GM18858 (cell line): ENCODE measurements around the gene BTBD7.
A peak's percentile ranks its signal among the peaks of the same experiment; 100 is the strongest.
"Not testable (repeated sequence)": the region's sequence is repeated elsewhere in the genome, so short reads cannot be mapped to it uniquely, and the experiment has no call there.

ENCODE experiments used
- ATAC-seq: cut with Tn5 transposase; IDR thresholded peaks from one replicate; pipeline ENCODE4 v1.9.1; 2021; ENCODE audit not compliant: unreplicated experiment

Gene BTBD7, protein sequence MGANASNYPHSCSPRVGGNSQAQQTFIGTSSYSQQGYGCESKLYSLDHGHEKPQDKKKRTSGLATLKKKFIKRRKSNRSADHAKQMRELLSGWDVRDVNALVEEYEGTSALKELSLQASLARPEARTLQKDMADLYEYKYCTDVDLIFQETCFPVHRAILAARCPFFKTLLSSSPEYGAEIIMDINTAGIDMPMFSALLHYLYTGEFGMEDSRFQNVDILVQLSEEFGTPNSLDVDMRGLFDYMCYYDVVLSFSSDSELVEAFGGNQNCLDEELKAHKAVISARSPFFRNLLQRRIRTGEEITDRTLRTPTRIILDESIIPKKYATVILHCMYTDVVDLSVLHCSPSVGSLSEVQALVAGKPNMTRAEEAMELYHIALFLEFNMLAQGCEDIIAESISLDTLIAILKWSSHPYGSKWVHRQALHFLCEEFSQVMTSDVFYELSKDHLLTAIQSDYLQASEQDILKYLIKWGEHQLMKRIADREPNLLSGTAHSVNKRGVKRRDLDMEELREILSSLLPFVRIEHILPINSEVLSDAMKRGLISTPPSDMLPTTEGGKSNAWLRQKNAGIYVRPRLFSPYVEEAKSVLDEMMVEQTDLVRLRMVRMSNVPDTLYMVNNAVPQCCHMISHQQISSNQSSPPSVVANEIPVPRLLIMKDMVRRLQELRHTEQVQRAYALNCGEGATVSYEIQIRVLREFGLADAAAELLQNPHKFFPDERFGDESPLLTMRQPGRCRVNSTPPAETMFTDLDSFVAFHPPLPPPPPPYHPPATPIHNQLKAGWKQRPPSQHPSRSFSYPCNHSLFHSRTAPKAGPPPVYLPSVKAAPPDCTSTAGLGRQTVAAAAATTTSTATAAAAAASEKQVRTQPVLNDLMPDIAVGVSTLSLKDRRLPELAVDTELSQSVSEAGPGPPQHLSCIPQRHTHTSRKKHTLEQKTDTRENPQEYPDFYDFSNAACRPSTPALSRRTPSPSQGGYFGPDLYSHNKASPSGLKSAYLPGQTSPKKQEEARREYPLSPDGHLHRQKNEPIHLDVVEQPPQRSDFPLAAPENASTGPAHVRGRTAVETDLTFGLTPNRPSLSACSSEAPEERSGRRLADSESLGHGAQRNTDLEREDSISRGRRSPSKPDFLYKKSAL

DNA sequence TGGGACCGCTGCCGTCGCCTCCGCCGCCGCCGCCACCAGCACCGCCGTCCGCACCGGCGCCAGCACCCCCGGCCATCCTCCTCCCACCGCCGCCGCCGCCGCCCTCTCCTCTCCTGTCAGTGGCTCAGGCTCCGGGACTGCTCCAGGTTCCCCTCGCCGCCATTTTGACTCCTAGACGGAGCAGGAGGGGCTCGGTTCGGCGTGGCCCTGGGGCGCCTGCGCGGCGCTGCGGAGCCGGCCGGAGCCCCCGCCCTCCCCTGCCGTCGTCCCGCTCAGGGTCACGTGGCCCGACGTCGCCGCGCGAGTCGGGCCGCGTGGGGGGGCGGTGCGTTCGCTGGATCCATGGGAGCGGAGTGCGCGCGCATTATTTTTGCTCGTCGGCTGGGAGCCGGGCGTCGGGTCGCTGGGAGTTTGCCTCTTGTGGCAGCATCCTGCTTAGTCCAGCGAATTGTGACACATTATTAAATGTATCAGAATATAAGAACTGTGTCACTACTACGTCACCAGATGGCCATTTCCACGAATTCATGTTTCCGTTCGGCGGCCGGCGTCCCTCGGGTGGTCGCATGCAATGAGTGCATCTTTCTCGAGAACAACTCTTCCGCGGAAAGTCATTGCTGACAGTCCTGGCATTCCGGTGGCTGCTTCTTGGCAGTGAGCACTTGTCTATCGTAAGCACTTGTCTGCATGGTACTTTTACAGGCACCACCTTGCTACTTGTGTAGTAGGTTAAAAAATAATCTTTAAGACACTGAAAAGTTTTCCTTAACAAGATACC is at the start of gene BTBD7:
Gene BTBD7 (minus strand): TSS at position 184 of the 778 bp plus-strand sequence. CDS start 36,985 bp downstream, outside the sequence.
- ATAC-seq, result peak; percentile 57

DNA sequence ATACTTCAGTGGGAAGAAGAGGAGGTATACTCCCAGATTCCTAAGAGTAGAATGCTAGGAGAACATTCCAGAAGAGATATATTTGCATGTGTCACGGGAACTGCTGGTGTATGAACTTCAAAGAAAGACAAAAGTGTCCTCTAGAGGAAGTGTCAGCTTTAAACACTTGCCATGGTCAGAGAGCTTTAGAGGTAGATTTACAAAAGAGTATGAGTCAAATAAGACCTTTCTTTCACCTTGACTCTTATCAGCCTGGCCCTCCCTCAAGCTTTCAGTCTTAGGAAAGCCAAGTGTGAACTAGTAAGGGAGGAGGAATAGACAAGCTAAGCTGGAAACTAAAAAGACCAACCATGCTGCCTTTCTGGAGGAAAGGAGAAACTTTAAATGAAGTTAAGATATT is 48.8 kb upstream of the BTBD7 start:
- peak; percentile 60 for ATAC-seq

DNA sequence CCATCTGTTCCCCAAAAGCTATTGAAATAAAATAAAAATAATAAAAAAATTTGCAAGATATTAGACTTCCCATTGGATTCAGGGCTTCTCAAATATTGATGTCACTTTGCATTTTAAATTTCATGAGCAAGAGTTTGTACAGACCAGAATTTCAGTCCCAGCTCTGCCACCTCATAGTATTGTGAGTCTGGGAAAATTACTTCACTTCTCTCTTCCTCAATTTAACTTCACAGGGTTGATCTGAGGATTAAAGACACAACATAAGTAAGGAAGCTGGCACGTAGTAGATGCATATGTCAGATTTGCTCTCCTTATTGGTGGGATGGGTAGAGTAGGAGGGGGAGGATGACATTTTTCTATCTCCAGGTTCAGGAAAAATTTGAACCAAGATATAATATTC is 47.0 kb upstream of the BTBD7 start:
- ATAC-seq, result no peak

DNA sequence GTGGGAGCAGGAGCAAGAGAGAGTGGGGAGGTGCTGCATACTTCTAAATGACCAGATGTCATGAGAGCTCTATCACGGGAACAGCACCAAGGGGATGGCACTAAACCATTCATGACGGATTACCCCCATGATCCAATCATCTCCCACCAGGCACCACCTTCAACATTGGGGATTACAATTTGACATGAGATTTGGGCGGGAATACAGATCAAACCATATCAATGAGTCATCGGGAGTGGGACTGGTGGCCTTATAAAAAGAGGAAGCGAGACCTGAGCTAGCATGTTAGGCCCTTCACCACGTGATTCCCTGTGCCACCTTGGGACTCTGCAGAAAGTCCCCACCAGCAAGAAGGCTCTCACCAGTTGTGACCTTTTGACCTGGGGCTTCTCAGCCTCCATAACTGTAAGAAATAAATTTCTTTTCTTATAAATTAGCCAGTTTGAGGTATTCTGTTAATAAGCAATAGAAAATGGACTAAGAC is 42.9 kb upstream of the BTBD7 start:
- ATAC-seq, result peak; percentile 89

DNA sequence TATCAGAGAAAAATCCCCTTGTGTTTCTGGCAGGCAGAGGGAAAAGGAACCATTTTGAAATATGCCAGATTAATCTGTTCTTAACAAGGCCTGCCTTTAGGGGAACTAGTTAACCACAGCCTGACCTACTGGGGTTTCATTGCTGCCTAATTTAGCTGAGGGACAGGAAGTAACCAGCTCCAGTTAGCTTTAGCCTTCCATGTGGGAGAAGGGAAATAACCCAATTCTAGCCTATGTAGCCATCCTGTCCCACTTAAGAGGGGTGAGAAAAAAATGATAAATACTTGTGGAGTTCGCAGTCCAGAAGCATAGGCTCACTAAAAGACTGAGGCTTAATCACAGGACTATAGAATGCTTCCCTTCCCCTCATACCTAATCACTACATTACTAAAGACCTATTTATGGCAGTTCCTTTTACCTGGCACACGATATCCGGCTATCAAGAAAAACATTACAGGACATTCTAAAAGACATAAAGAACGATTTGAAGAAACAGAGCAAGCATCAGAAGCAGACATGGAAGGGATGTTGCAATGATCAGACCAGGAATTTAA is 37.0 kb upstream of the BTBD7 start:
- ATAC-seq, result peak; percentile 72

DNA sequence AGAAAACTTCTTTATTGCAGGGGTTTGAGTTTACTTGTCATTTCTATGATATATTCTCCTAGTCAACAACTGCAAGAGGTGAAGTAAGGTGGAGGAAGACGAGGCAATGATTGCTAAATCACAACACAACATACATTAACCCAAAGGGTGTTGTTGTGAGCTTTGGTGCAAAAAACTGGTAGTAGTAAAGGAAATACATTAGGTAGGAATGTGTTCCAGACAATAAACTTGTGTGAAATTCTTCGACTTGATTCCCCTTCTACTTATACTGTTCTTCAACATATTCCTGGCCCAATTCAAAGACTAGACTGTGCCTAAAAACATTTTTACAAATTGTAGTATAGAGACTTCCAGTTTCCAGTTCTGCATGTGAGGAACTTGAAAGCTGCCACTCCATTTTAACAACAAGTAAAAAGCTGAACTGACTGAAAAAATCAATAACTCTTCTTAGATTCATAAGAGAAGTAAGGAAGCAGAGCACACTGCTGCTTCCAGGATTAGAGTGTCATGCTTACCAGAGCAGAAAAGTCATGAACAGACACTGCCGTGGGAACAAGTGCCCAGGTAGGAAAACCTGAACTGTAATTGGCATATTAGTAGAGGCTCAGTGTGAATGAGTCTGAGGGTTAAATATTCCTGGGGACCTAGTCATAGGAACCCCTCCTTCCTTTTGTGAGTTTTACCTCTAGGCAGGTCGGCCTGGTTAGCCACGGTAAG is 36.3 kb upstream of the BTBD7 start:
- no peak for ATAC-seq

DNA sequence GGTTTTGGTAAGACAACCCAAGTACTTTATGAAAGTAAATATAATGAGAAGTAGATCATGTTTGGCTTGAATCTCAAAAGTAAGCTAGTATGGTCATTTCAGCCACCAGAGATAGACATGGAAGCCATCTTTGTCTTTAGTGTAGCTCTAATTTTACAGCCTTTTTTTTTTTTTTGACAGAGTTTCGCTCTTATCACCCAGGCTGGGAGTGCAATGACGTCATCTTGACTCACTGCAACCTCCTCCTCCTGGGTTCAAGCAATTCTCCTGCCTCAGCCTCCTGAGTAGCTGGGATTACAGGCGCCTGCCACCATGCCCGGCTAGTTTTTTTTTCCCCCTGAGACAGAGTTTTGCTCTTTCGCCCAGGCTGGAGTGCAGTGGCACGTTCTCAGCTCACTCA is 22.0 kb upstream of the BTBD7 start:
- ATAC-seq, result not testable (repeated sequence)

DNA sequence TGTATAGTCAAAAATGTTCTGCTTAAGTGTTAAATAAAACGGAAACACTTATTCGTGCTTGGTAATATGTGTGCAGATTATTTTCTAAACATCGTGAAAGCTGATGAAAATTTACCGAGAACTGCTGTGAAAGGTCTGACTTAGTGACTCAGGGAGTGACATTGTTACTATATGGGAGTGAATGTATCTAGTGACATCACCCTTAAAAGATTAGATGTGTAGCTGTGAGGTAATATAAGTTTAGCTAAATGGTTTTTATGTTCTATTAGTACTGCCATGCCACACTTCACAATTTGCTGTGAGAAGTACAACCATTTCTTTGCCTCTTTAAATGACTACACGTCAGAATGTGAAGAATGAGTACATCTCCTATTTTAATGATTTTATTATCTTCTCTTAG is 15.5 kb upstream of the BTBD7 start:
- no peak for ATAC-seq

DNA sequence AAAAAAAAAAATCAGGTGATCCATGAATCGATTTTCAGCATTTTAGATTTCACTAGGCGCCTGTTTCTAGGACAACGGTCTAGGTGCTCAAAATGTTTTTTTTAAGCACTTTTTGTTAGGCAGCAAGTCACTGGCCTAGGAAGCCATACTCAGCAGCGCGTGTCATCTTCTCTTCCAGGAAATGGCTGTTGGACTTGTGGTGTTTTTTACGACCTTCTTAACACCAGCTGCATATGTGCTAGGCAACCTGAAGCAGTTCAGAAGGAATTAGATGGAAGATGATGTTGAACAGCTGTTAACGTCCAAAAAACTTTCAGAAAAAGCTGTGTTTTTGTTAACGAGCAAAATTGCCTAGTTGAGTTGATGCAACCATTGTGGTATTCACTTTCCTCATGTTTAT is 15.0 kb upstream of the BTBD7 start:
- no peak for ATAC-seq

DNA sequence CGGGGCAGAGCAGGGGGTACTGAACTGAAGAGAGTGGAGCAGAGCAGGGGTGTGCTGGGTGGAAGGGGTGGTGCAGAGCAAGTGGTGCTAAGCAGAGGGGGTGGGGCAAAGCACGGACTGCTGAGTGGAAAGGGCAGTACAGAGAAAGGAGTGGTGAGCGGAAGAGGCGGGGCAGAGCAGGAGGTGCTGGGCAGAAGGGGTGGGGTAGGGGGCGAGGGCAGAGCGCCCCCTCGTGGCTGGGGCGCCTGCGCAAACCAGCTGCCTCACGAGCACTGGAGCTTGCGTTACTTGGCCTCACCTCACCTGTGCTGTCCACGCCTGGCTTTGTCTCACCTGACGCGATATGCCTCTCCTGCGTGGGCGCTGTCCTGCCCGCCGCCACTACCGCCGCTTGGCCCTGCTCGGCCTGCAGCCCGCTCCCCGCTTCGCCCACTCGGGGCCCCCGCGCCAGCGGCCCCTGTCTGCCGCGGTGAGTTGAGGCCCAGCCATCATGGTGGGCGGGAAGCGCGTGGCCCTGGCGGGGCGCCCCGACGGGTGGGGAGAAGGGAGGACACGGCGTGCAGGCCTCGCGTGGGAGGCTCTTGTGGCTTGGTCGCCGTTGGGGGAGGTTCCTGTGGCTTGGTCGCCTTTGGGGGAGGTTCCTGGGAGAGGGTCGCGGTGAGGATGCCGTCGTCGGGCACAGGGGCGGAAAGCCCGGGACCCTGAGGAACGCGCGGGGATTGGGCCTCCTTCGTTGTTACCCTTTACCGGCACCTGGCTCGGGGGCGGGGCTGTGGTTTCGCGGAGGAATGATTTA is 14.3 kb upstream of the BTBD7 start, which contains the start of gene COX8C:
Gene COX8C (plus strand): TSS at position 257 of the 796 bp plus-strand sequence. CDS start 87 bp downstream, at position 344.
- no peak for ATAC-seq

DNA sequence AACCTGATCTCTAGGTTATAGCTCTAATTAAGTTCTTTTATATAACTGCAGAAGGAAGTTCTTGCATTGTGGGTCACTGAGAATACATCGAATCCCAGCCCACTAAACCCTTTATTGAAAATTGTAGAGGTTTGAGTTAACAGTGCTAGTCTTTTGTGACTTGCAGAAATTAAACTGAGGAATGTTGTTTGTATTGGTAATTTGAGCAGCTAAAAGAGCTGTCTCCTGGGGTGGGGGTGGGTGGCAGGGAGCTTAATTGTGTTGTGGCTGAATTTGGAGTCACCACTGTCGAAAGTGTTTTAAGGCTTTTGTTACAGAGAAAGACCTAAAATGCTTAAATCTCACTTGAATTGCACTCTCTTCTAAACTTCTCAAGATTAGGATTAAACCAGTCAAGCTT is 11.0 kb upstream of the BTBD7 start:
- no peak for ATAC-seq

DNA sequence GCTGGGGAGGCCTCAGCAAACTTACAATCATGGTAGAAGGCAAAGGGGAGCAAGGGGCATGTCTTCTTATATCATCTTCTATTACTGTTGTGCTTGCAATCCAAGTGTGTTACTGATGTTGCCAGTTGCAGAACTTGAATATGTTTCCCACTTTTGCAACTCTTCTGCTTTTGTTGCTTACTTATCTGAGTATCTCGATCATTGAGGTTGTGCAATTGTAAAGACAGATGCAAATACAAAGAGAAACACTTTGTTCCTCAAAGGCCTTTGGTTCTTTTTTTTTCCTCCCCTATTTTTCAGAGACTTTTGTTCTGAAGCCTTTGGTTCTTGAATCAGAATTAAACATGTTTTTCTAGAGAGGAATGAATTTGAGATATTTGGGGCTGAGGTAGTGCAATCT is 10.4 kb upstream of the BTBD7 start:
- ATAC-seq, result no peak

DNA sequence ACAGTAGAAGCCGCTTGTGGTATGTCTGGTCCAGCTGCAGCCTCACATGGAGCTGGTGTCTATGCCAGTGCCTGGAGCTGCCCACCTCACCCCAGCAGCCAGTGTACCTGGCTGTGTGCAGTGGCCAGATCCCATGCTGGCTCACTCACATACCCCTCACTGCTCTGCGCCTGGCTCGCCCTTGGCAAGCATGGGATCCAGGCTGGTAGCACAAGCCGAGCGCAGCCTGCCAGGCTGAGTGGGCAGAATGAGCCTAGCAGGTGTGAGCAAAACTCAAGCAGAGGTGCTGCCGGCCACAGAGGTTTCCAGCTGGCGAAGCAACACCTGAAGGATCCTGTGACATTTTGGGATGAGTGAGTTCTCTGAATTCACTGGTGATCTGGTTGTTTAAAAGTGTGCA is 5.0 kb upstream of the BTBD7 start:
- no peak for ATAC-seq

DNA sequence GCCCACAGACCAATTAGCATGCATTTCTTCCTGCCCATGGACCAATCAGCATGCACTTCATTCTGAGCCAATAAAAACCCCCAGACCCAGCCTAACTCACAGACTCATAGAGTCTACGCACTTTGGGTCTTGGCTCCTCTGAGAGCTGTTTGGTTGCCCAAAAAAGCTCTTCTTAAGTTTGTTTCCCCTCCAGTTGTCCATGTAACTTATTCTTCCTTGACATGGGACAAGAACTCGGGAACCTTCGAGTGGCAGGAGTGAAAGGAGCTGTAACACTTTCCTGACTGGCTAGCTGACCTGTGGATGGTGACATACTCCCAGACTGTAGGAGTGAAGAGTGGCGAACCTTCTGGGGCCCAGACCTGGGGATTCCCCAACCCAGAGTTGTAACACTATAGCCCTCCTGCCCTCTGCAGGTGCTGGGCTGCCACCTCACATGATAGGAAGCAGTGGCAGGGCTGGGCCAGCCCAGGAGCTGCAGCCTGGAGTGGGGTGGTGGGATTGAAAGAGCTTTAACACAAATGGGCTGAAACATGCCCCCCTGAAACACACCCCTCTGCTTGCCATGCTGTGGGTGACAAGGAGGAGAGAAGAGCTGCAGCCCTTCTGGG is 4.4 kb upstream of the BTBD7 start:
- no peak for ATAC-seq

DNA sequence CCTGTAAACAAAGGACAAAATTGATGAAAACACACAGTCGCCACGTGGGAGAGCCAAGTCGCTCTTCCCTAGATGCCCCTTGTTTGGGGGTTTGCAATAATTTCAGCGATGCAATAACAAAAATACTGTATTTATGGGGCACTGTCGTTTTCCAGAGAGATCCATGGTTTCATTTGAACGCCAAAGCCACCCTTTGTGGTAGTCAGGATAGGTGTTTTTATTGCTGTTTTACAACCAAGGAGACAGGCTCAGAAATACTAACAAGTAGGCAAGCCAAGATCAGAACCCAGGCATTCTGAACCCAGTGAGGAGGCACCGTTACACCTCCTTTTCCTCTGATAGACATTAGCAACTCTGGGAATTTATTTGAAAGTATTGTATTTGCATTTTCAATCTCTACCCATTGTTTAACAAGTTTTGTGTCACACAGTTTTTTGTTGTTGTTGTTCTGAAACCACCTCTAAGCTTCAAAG is 831 bp upstream of the BTBD7 start:
- ATAC-seq, result no peak

DNA sequence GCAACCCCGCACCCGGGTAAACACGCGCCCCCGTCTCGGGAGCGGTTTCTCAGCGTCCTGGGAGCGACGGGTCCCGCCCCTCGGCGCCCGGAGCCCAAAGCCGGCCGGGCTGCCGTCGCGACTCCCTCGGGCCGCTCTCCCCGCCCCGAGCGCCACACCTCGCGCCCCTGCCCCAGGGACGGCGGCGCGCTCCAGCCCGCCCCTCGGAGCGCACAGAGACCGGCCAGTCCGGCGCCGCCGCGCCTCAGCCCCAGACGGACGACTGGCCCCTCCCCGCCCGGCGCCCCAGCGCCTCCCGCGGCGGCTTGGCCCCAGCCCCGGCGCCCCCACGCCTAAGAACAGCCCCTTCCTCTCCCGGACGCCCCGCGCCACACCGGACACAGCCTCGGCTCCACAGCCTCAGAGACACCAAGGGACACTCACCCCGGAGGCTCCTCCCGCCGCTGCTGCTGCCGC is 411 bp downstream of the BTBD7 start:
- peak; percentile 34 for ATAC-seq

DNA sequence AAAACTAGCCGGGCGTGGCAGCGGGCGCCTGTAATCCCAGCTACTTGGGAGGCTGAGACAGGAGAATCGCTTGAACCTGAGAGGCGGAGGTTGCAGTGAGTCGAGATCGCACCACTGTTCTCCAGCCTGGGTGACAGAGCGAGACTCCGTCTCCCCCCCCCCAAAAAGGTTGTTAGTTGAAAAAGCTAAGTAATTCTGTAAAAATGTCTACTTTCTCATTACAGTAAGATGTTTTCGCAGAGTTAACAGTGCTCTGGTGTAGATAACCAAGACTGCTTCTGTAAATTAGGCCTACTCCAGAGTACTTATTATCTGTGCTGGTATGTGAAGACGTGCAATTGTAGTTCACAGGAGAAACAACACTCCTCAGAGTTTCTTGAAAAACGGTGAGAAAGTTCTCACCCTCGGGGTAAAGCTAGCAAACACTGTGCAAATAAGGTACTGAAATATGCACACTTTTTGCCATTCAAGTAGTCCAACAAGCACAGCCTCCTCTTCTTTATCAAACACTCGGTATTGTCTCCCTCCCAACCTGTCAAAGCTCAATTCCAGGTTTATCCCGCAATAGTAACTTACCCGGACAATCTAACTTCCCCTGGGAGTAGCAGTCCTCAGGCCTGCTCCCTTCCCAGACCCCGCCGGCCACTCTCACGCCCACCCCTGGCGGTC is 974 bp downstream of the BTBD7 start:
- ATAC-seq, result peak; percentile 4
